ENCODE results near the gene GRPEL2. TPM values are rescaled to one million over a fixed set of nuclear protein-coding genes. Genes with fewer than 3 reads are reported as not detected.

The GRPEL2 gene
- total and polyA plus RNA-seq, 2 of the 8 experiments (the other 6 are each of a cell fraction or from before 2014, with no cell fraction given): 11.2 to 52.2 TPM

DNA sequence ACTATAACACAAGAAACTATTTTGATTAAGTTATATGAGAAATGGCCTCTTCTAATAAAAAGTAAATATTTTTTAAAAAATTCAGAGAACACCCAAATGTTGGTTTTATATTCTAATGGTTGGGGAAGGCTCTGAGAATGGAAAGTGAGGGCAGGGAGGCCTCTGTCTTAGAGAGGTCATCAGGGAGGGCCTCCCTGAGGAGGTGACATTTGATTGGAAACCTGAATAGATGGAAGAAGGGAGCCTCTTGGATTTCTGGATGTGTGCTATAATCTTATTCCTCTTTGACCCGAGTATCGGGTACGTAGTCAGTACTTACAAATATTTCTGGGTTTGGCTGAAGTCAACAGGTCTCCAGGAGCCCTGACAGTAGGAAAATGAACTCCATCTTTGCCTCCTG is 26.1 kb upstream of the GRPEL2 start:
- Histone ChIP-seq H3K14ac (ENCODE audit: insufficient read length) (no peak overlapping the region), H3K4me3 (ENCODE audit: extremely low read depth in 1 of 4, insufficient read depth in 2 of 4, low read depth in 3 of 4, low read length in 4 of 4) (no peak overlapping the region), H3K27ac (ENCODE audit: low read depth, low read length) (no peak overlapping the region), H4K8ac (ENCODE audit: extremely low read depth, insufficient read depth, low read length) (no peak overlapping the region), H3K18ac (ENCODE audit: extremely low read depth, low read length) (no peak overlapping the region), H3K79me2 (ENCODE audit: control insufficient read depth in 1 of 2, insufficient read depth in 2 of 2, low read length in 2 of 2) (no peaks in the 10 kb centered on the region), H3K4me2 (ENCODE audit: insufficient read depth in 1 of 2, low read depth in 2 of 2, low read length in 2 of 2) (no peak overlapping the region), H2BK20ac (ENCODE audit: low read length) (no peak overlapping the region), H3K9ac (replicated peaks in 1 of 4; ENCODE audit: extremely low read depth in 1 of 4, low read depth in 3 of 4, low read length in 3 of 4) (no peak overlapping the region), H2BK120ac (replicated peaks; ENCODE audit: low read depth, low read length) (no peak overlapping the region), H2BK12ac (ENCODE audit: low read depth, low read length) (no peak overlapping the region), H4K91ac (replicated peaks; ENCODE audit: insufficient read length, low read length) (no peak overlapping the region), H2AFZ (ENCODE audit: low read length) (no peak overlapping the region), H2AK5ac (ENCODE audit: low read depth, low read length) (no peak overlapping the region), H2BK15ac (ENCODE audit: low read length) (no peak overlapping the region), H3K23me2 (ENCODE audit: low read depth, low read length) (no peaks in the 10 kb centered on the region), H3K79me1 (ENCODE audit: low read depth, low read length) (no peaks in the 10 kb centered on the region), H4K20me1 (replicated peaks in 1 of 2; ENCODE audit: control insufficient read depth in 1 of 2, insufficient read depth in 2 of 2, low read length in 2 of 2) (no peaks in the 10 kb centered on the region), H3K4ac (replicated peaks; ENCODE audit: insufficient read length, low read depth, low read length) (no peak overlapping the region), H2BK5ac (ENCODE audit: low read depth, low read length) (no peak overlapping the region), H3K27me3 (replicated peaks in 1 of 4; ENCODE audit: control insufficient read depth in 3 of 4, extremely low read depth in 1 of 4, insufficient read depth in 3 of 4, low read length in 3 of 4) (no peaks in the 10 kb centered on the region), H3K9me3 (ENCODE audit: insufficient read depth in 2 of 2, low read depth in 1 of 2, low read length in 1 of 2) (no peaks in the 10 kb centered on the region), H3K4me1 (replicated peaks in 1 of 4; ENCODE audit: control insufficient read depth in 3 of 4, insufficient read depth in 4 of 4, low read length in 3 of 4) (peaks cover 0 to 6% (median 1%) of the 10 kb centered on the region in 4 experiments; a peak in 4 of 7 replicates), H3K56ac (replicated peaks; ENCODE audit: insufficient read length, low read depth, low read length) (no peak overlapping the region), H3K36me3 (ENCODE audit: control insufficient read depth in 2 of 4, insufficient read depth in 4 of 4, low read length in 3 of 4) (no peaks in the 10 kb centered on the region), H4K5ac (ENCODE audit: insufficient read length, low read depth, low read length) (no peak overlapping the region), H3K23ac (ENCODE audit: insufficient read length) (no peak overlapping the region)
- ChIA-PET POLR2A (ENCODE audit: partially characterized antibody) (interaction anchor here (1.0 kb wide), 1 partner anchor 26 kb away, joined by 5 read pairs; the partner anchor contains the start of gene GRPEL2), CTCF (ENCODE audit: partially characterized antibody) (interaction anchor here (0.9 to 5.1 kb wide), 8 partner anchors 10 to 115 kb away, joined by 4 to 43 read pairs (median 9); no protein-coding TSS in a partner anchor)
- DNase-seq (ENCODE audit: low read depth in 1 of 2, low spot score in 2 of 2) (no peak), FAIRE-seq (no peak)
- 94% methylated on average over 3 of the region's 3 CpGs; no CpG with 5 or more reads in 1 of the 2 experiments for WGBS, 2 experiments (ENCODE audit: extremely low coverage in 1 of 2, insufficient coverage in 1 of 2, insufficient read length in 1 of 2, insufficient replicate concordance in 2 of 2, low coverage in 1 of 2, low lambda C conversion rate in 2 of 2, missing lambda C conversion rate in 1 of 2)
- TF ChIP-seq POU5F1 (IDR thresholded peaks at IDR 0.05; ENCODE audit: low read depth, low read length) (no peak), SRF (IDR thresholded peaks at IDR 0.05; ENCODE audit: low read depth, low read length) (no peak), CTCF (IDR thresholded peaks at IDR 0.05; ENCODE audit: control extremely low read depth in 1 of 3, insufficient read depth in 1 of 3, low read depth in 1 of 3, low read length in 3 of 3) (no peak), RAD21 (IDR thresholded peaks at IDR 0.05 in 1 of 2, conservative IDR thresholded peaks at IDR 0.05 in 1 of 2; ENCODE audit: low read depth in 2 of 2, low read length in 2 of 2) (no peak), EP300 (IDR thresholded peaks at IDR 0.05; ENCODE audit: borderline replicate concordance in 1 of 2, low read depth in 2 of 2, low read length in 2 of 2) (no peak), TEAD4 (IDR thresholded peaks at IDR 0.05; ENCODE audit: low read depth, low read length) (no peak), USF2 (IDR thresholded peaks at IDR 0.05; ENCODE audit: low read length) (no peak), POLR2AphosphoS5 (IDR thresholded peaks at IDR 0.05; ENCODE audit: low read depth, low read length) (no peak)
- TF ChIP-seq, protein P1, sequence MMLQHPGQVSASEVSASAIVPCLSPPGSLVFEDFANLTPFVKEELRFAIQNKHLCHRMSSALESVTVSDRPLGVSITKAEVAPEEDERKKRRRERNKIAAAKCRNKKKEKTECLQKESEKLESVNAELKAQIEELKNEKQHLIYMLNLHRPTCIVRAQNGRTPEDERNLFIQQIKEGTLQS (IDR thresholded peaks at IDR 0.05; ENCODE audit: insufficient read depth, low read depth, low read length): no peak

All from H1 (cell line).